NCI-H460 (cell line): ENCODE results near the gene NPAS3. TPM values are rescaled to one million over a fixed set of nuclear protein-coding genes. Genes with fewer than 3 reads are reported as not detected.

Experiments used
- DNase-seq: peaks from one replicate; pipeline ENCODE4 v3.0.0-alpha.2; 2016; ENCODE audit warnings: low read depth; ENCODE audit errors: extremely low read depth
- total RNA-seq: library from RNA; depleted of rRNA; stranded (reverse); fragments of >200 nt; shearing (Covaris generic); gene quantifications from 2 replicates; pipeline ENCODE4 v1.2.3, GENCODE V29; 2014

NPAS3 gene
- total RNA-seq, 1 experiment from 2014 or later: 0.62 TPM

DNA sequence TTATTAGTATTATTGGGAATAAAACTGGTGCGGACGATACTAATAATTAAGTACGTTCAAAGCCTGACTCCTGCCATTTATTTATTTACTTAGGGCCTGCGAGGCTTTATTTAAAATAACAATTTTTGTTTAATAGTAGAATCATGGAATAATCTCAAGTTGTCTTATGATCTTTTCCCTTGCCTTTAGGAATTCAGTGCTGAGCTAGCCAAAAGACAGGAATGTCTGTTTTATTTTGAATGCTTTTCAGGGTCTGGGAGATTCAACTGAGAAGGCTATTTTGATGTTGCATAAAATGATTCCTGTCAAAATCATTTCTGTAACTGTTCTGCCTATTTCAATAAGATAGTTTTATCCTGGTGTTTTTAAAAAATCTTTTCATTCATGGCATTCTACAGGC, 522.4 kb downstream of the NPAS3 start:
- no peak for DNase-seq

DNA sequence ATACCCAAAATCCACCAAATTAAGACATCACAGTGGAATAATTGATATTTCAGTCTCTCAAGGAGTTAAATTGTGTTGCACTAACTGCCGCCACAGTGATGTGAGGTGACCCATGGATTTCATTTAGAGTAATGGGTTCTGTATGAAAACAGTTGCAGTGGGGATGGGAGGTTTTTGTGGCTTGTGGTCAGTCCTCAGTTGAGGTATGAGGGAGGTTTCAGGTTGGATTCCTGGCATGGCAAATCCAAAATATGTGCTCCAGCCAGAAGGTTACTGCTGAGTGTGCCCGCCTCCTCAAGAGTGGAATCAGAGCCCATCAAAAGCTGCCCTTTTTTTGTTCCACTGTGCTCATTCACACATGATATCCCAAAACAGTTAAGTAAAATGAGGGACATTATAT, 525.1 kb downstream of the NPAS3 start:
- no peak for DNase-seq

DNA sequence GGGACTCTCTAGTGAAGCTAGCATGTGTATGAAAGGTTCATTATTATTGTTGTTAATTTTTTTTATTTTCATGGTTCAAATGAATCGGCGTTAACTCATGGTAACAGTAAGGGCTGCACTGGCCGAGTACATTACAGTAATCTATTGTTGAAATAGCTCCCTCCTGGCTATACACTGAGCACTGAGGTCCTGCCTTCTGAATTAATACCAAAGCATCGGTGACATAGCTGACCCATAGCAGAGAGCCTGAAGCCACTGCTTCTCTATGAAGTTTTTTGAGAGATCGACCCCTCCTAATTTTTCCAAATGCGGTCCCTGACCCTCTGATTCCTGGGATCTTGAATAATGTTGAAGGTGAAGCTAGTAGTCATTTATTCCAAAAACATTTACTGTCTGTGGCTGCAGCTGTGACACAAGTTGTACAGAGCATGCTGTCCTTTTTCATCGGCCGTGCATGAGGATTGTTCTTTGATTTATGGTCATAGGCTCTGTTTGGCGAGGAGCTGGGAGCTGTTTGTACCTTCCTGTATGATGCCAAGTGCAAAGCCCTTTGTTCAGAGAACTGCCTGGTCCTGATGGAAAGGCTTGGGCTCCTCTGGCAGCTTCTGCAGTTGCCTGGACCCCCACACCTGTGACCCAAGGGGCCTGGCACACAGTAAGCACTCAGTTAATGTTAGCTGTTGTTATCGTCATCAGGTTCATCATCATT, 525.7 kb downstream of the NPAS3 start:
- no peak for DNase-seq

DNA sequence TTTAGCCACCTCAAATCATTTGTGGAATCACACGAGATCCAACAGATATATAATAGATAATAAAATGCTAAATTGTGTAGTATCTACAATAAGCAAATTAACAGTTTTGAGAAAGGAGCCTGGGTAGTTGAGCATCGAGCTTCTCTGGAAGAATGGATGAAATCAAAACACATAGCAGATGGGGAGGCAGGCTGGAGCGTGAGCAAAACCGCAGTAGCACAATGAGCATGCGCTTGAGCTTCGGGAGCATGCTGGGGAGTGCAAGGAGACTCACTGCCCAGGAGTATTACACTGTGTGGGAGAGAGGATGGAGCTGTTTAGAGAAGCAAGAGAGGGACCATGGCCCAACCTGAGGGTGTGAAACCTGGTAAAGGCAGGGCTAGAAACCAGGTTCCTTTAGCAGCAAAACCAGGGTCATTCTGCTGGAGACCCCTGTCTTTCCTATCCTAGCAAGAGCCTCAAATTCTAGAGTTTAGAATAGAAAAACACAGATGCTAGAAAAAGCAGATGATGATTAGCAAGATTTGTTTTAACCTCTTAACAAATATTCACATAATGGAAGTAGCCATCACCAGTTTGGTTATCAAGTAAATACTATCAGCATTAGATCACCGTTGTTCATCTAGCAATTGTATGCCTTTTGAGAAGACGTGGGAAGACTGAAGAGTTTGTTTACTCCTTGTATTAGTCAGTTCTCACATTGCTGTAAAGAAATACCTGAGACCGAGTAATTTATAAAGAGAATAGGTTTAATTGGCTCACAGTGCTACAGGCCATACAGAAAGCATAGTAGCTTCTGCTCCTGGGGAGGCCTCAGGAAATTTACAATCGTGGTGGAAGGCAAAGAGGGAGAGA, 527.4 kb downstream of the NPAS3 start:
- DNase-seq: no peak

DNA sequence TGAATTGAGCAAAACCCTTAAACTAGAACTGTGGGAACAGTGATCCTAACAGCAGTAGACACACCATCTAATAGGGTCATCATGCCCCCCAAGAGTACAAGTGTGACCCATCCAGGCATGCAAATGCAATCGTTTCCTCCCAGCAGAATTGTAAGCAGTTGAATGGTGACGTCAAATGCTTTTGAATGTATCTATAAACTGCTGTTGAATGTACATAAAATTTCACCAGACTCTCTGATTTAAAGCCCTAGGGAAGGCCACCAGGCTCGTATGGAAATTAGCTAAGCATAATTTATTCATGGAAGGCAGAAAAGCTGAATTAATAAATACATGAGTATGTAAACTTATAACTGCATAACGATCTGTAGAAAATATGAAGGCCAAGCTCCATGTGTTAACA, 529.3 kb downstream of the NPAS3 start:
- DNase-seq: no peak

DNA sequence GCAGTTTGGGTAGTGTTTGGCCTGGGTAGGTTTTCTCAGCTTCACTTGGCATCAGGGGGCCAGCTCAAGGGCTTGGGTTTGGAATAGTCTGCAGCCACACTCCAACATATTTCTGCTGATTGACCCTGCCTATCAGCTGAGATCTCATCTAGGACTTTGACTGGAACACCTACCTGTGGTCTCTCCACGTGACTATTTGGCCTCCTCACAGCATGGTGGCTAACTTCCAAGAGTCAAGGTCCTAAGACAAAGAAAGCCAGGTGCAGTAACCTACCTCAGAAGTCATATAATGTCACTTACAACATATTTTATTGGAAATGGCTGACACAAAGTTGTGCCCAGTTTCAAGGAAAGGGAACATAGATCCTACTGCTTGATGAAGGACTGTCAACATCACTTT, 531.2 kb downstream of the NPAS3 start:
- DNase-seq: no peak

DNA sequence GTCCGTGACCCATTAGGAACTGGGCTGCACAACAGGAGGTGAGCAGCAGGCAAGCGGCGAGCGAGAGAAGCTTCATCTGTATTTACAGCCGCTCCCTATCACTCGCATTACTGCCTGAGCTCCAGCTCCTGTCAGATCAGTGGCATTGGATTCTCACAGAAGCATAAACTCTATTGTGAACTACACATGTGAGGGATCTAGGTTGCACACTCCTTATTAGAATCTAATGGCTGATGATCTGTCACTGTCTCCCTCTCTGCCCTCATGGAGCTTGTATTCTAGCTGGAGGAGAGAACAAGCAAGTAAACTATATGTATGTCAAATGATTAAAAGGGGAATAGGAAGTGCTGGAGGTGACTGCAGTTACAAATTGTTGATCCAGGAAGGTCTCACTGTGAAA, 533.1 kb downstream of the NPAS3 start:
- no peak for DNase-seq

DNA sequence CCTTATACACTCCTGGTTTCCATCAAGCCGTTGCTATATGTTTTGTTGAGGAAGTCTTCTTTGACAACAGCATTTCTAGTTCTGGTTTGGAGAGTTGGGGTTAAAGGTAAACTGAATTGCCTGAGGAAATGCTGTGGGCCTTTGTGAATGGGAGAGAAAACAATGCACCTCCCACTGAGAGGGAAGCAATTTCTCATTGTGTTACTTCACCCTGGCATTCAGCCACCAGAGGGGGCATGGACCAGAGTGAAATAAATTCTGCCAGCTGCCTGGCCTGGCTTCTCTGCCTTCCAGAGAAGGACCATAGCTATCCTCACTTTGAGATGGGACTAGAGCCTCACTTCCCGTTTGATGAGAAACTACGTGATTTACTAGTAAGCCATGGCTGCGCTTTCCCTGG, 536.9 kb downstream of the NPAS3 start:
- peak; percentile 4 for DNase-seq

DNA sequence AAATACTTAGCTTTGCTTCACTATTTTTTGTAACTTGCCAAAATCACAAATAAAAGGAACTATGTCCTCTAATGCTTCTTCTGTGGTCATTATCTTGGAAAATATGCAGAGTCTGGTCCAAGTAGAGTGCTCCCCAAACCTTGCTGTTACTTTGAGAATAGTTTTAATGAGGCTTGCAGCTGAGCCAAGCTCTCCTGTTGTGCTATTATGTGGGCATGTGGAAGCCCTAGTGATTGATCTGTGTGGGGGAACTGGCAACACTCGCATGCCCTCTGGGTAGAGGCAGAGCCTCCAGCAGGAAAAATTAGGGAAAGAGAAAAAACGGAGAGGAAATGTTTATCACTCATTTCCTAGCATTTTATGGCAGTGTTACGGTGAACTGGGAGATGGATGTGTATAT, 539.1 kb downstream of the NPAS3 start:
- no peak for DNase-seq

DNA sequence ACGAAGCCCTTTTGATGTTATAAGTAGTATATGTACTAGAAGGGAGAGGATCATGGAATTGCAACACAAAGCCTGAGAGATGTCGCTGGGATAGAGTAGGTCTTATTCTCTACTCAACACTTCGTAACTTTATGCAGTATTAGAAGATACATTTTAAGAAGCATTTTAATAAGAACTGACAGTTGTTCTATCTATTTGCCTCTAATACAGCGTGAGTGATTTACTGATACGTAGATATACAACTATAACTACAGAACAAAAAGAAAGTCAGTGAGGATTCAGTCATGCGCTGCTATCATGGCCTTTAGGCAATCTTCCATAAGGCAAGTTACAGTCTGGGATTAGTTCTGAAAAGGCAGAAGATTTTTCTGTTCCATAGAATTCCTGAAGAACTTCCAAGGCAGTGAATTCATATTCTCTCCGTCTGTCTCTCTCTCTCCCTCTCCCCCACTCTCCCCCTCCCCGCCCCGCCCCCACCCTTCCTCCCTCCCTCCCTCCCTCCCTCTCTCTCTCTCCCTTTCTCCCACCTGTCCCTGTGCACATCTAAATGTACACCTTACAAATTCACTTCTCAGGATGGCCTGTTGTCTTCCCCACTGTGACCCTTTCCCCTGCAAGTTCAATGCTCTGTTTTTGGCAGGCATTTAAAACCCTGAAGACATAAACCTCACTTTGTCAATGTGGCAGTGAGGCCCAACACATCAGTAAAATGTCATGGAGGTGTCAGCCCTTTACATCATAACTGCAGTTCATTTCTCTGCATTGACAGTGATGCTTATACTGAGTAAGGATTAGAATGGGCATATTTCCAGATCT, 541.6 kb downstream of the NPAS3 start:
- DNase-seq: no peak

DNA sequence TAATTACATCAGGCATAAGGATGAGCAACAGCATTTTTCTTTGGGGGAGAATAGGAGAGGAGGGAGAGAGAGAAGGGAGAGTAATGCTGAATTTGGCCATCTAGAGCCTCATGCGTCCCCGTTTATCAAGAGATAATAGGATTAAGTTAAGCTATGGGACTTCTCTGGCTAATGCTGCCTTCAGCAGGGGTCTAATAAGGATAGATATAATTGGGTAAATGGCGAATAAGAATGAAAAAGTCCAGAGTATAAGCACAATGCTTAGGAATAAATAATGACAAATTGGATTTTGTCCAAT, 542.2 kb downstream of the NPAS3 start:
- DNase-seq: no peak

DNA sequence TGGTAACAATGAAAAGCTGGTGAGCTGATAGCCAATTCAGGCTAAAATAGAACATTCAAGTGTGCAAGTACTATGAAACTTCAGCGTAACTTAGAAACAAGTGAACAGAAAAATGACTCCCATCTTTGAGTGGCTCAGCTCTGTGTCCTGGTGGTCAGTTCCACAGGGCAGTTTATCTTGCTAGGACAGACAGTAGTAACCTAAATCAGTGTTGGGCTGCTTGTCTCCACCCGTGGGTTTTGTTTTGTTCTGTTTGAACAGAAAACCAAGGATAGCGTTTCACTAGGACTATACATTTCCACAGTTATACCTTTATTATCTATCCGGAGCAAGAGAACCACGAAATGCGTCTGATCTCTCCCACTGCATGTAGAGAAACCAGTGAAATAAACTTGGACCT, 544.4 kb downstream of the NPAS3 start:
- DNase-seq: no peak

DNA sequence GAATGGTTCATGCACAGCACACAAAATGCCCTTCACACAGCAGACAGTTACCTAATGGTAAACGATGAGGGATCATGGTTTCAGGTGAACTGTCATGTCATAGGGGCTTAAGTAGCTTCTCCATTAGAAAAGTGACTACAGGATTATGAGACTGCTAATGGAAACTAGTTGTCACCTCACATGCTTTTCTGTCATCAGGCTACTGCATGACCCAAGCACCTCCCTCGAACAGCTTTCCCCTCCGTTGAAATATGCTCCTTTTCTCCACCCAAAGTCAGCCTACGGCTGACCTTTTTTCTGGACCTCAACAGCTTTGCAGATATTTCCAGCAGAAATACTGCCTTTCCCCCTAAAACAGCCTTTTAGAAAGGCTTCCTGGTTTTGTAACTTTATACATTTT, 544.9 kb downstream of the NPAS3 start:
- no peak for DNase-seq

DNA sequence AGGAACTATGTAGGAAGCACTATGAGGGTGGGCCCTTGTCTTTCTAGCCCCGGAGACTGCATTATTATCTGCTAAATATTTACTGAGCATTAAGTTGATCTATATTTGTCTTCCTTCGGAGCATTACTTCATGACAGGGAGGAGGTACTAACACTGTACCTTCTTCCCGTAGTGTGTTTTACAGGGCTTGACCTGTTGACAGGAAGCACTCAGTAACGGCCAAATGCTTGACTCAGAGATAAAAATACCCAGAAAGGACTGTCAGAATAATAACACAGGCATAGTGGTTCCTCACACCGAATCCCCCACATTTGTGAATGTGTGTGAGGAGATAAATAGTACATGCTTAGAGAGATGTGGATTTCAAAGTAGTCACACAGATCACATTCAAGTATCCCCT, 545.6 kb downstream of the NPAS3 start:
- DNase-seq: no peak

DNA sequence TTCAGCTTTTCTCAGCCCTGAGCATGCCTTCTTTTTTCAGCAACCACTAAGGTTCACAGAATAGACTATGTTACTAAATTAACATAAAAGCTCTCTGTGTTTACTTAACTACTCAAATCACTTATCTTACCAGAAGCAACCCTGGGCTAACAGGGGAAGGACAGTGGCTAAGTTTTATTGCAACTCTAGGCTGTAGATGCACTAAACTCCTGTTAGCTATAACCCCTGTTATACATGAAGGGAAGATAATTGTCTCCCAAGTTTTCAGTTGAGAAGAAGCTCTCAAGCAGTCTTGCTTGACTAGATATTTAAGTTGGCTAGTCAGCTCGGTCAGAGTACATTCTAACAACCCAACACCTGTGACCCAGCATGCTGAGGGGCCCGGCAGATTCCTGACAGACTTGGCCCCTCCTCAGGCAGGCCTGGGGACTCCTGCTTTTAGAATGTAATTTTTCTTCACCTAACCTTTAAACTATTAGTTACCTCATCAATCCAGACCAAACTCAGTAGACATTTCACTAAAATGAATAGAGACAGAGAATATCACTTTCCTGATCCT, 547.7 kb downstream of the NPAS3 start:
- no peak for DNase-seq

DNA sequence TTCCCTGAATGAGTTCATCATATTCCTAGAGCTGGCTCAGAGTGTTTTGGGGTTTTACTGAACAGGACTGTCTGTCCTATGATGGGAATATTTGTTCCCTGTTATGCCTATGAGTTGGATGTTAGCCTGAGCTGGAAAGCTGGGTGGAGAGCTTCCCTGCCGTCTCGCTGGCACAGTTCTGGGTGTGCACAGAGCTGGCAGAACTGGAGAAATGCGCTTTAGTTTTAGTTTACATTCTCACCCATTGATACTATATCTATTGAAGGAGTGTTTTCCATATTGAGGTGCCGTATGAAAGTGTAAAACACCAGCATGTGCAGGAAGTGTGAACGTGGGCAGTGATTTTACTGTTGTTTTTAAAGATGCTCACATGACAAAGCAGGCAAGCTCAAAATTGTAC, 549.9 kb downstream of the NPAS3 start:
- no peak for DNase-seq

DNA sequence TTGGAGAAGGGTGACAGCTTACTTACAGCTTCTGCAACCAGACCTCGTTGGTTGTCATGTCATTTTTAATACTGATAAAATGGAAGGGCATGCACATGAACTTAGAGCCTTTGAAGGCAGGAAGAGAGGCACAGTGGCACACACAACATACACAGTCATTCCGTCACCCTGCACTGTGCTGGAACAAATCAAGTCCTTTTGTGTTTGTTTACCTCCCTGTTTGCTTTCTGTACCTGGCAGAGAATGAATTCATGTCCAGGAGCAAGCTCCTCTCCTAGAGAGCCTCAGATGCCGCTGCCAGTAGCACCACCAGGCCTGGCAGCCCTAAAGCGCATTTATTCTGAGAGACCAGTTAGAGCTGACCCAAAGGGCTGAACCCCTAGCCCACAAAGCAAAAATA, 551.9 kb downstream of the NPAS3 start:
- DNase-seq: no peak

DNA sequence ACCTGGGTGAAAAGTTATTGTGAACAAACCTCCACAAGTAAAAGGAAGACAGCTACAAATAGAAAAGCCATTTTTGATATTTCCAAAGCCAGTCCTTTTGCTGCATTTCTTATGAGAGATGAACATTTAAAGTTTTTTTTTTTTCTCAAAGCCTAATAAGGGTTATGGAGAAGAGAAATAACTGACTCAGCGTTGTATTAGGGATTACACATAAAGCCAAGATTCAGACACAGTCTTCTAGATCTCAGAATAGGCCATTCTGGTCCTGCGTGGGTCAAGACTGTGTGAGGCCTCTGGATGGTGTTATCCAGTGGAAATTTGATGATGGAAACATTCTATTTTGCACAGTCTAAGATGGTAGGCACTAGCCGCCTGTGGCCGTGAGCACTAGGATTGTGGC, 552.4 kb downstream of the NPAS3 start:
- no peak for DNase-seq

DNA sequence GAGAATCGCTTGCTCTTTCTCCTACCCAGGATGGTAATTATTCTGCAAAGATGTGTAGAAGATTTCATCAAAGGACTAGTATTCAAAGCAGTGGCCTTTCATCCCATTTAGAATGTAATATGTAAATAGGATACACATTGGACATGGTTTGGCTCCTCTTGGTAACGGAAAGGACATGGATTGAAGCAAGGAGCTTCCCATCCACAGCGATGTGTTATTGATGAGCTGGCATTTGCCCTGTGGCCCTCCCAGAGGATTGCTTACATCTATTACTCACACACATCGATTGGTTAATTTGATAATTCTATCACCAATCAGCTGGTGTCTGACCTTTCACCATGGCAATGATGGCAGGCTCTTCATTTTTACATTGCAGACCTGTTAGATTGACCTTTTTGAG, 553.8 kb downstream of the NPAS3 start:
- DNase-seq: no peak

DNA sequence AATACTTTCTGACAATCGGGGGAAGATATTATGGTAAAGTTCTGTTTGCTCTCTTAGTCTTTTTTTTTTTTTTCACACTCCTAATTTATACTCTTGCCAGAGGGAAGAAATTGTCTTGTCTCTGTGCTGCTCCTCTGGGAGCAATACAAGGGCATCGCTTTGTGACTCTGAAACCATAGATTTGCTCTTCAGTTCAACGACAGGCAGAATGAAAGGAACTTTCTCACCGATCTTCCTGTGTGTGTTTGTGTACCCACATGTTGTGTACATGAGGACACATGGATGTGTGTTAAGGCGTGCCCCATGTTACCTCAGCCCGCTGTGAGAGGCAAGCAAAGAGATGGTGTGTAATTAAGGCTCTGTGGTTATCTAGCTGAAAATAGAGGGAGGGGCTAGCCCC, 554.6 kb downstream of the NPAS3 start:
- no peak for DNase-seq

DNA sequence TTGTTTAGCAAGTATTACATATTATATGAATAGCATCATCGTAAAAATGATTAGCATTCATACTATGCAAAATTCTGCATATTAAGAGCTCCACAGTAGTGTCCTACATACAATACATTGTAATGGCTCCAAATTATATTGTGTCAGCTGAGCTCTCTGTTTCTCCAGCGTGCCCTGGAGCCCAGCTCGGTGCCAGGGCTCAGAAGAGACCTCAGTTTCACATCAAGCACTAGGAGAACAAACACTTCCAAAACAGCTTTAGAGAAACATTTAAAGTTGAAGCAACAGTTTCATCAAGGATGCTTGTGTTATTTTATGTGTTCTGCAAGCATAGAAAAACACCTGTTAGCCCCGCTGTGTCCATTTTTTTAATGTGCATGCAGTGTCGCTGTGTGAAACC, 555.3 kb downstream of the NPAS3 start:
- DNase-seq: no peak
